SK-N-SH treated with all-trans-retinoic acid at 6 μM for 48 hours (cell line): Measurements from ENCODE around the gene ELOVL6.

Experiments
- ATAC-seq: fragments of 200-7000 bp; cut with Tn5 transposase; 3 replicates; pipeline ENCODE4 v1.9.1; 2020; ENCODE audit warnings: mild to moderate bottlenecking, moderate library complexity
- ARNTL ChIP-seq: fragments of 450-650 bp; formaldehyde crosslinking; IDR thresholded peaks from 2 replicates; pipeline ENCODE4 v1.5.0; 2020; ENCODE audit warnings: low read depth, mild to moderate bottlenecking, moderate library complexity, borderline replicate concordance
- BACH2 ChIP-seq: fragments of 250-450 bp; sonication (Bioruptor Pico); IDR thresholded peaks from 2 replicates; pipeline ENCODE4 v1.9.0; 2021; ENCODE audit warnings: mild to moderate bottlenecking, borderline replicate concordance
- CSDC2 ChIP-seq: fragments of 250-450 bp; sonication (Bioruptor Pico); IDR thresholded peaks from 2 replicates; pipeline ENCODE4 v1.5.0; 2020; ENCODE audit warnings: mild to moderate bottlenecking, moderate library complexity
- CSRNP3 ChIP-seq: fragments of 250-450 bp; sonication (Bioruptor Pico); IDR thresholded peaks from 2 replicates; pipeline ENCODE4 v1.5.1; 2021; ENCODE audit warnings: mild to moderate bottlenecking, moderate library complexity
- ESRRG ChIP-seq: fragments of 250-450 bp; sonication (Bioruptor Pico); IDR thresholded peaks from 2 replicates; pipeline ENCODE4 v1.6.1; 2021; ENCODE audit warnings: mild to moderate bottlenecking
- GLIS3 ChIP-seq: fragments of 250-450 bp; sonication (Bioruptor Pico); IDR thresholded peaks from 2 replicates; pipeline ENCODE4 v1.5.0; 2020; ENCODE audit warnings: mild to moderate bottlenecking, moderate library complexity
- ISL1 ChIP-seq: fragments of 250-450 bp; sonication (Bioruptor Pico); IDR thresholded peaks from 2 replicates; pipeline ENCODE4 v2.1.2; 2022; ENCODE audit warnings: mild to moderate bottlenecking, moderate library complexity
- OSR1 ChIP-seq: fragments of 250-450 bp; sonication (Bioruptor Pico); IDR thresholded peaks from 2 replicates; pipeline ENCODE4 v1.8.0; 2022; ENCODE audit warnings: moderate library complexity, mild to moderate bottlenecking, inconsistent platforms
- PATZ1 ChIP-seq: fragments of 250-450 bp; sonication (Bioruptor Pico); IDR thresholded peaks from 2 replicates; pipeline ENCODE4 v1.8.0; 2020; ENCODE audit warnings: mild to moderate bottlenecking, moderate library complexity, borderline replicate concordance
- POU6F1 ChIP-seq: fragments of 250-450 bp; sonication (Bioruptor Pico); IDR thresholded peaks from 2 replicates; pipeline ENCODE4 v1.8.0; 2021; ENCODE audit warnings: low read depth, mild to moderate bottlenecking, moderate library complexity, borderline replicate concordance
- PPARA ChIP-seq: fragments of 250-450 bp; sonication (Bioruptor Pico); IDR thresholded peaks from 2 replicates; pipeline ENCODE4 v1.5.0; 2020; ENCODE audit warnings: mild to moderate bottlenecking, borderline replicate concordance
- RARB ChIP-seq: fragments of 250-450 bp; sonication (Bioruptor Pico); IDR thresholded peaks from 2 replicates; pipeline ENCODE4 v1.8.0; 2021; ENCODE audit warnings: mild to moderate bottlenecking, moderate library complexity
- SNAI2 ChIP-seq: fragments of 250-450 bp; sonication (Bioruptor Pico); IDR thresholded peaks from 2 replicates; pipeline ENCODE4 v1.5.0; 2020; ENCODE audit warnings: mild to moderate bottlenecking, moderate library complexity
- TCF4 ChIP-seq: fragments of 250-450 bp; sonication (Bioruptor Pico); IDR thresholded peaks from 2 replicates; pipeline ENCODE4 v1.8.0; 2021; ENCODE audit warnings: mild to moderate bottlenecking, moderate library complexity, borderline replicate concordance
- TOX ChIP-seq: fragments of 250-450 bp; sonication (Bioruptor Pico); IDR thresholded peaks from 2 replicates; pipeline ENCODE4 v1.8.0; 2021; ENCODE audit warnings: mild to moderate bottlenecking, moderate library complexity, borderline replicate concordance
- TSHZ2 ChIP-seq: fragments of 250-450 bp; sonication (Bioruptor Pico); IDR thresholded peaks from 2 replicates; pipeline ENCODE4 v1.5.0; 2020; ENCODE audit warnings: mild to moderate bottlenecking, moderate library complexity
- ZC3H10 ChIP-seq: fragments of 250-450 bp; sonication (Bioruptor Pico); IDR thresholded peaks from 2 replicates; pipeline ENCODE4 v1.5.1; 2021; ENCODE audit warnings: mild to moderate bottlenecking, moderate library complexity
- ZFP3 ChIP-seq: fragments of 250-450 bp; sonication (Bioruptor Pico); IDR thresholded peaks from 2 replicates; pipeline ENCODE4 v1.5.0; 2020; ENCODE audit warnings: mild to moderate bottlenecking, moderate library complexity
- ZFP30 ChIP-seq: fragments of 450-650 bp; formaldehyde crosslinking; IDR thresholded peaks from 2 replicates; pipeline ENCODE4 v1.5.0; 2022; ENCODE audit warnings: mild to moderate bottlenecking, moderate library complexity
- ZNF565 ChIP-seq: fragments of 450-650 bp; formaldehyde crosslinking; conservative IDR thresholded peaks from 2 replicates; pipeline ENCODE4 v1.5.0; 2020; ENCODE audit warnings: low read depth, mild to moderate bottlenecking, moderate library complexity
- ZNF70 ChIP-seq: fragments of 450-650 bp; formaldehyde crosslinking; IDR thresholded peaks from 2 replicates; pipeline ENCODE4 v1.5.0; 2020; ENCODE audit warnings: mild to moderate bottlenecking, moderate library complexity
- ZNF8 ChIP-seq: fragments of 450-650 bp; formaldehyde crosslinking; IDR thresholded peaks from 2 replicates; pipeline ENCODE4 v1.5.0; 2020; ENCODE audit warnings: mild to moderate bottlenecking, moderate library complexity

ELOVL6 gene

GRCh38 chr4:110155654-110156053 lies 42.8 kb downstream of the ELOVL6 start (continued):
- TF ChIP-seq TSHZ2 (CRISPR knock-in tag) = no peak
- no peak for TF ChIP-seq ZFP30 (CRISPR knock-in tag)
- no peak for TF ChIP-seq CSDC2
- TF ChIP-seq TCF4 (CRISPR knock-in tag) = no peak
- no peak for TF ChIP-seq RARB (CRISPR knock-in tag)
- no peak for TF ChIP-seq BACH2
- no peak for TF ChIP-seq ZC3H10
- TF ChIP-seq ISL1 (CRISPR knock-in tag) = no peak
- TF ChIP-seq ESRRG (CRISPR knock-in tag) = no peak
- TF ChIP-seq ZNF8 (CRISPR knock-in tag) = no peak
- TF ChIP-seq CSRNP3 (CRISPR knock-in tag) = no peak
- no peak for TF ChIP-seq ZFP3 (CRISPR knock-in tag)
- TF ChIP-seq OSR1 (CRISPR knock-in tag) = no peak

GRCh38 chr4:110154582-110154981 lies 43.8 kb downstream of the ELOVL6 start:
- ATAC-seq = no peak
- TF ChIP-seq ZFP30 (CRISPR knock-in tag) (no peak), BACH2 (no peak), ARNTL (CRISPR knock-in tag) (no peak), ISL1 (CRISPR knock-in tag) (no peak), SNAI2 (CRISPR knock-in tag) (no peak)

DNA sequence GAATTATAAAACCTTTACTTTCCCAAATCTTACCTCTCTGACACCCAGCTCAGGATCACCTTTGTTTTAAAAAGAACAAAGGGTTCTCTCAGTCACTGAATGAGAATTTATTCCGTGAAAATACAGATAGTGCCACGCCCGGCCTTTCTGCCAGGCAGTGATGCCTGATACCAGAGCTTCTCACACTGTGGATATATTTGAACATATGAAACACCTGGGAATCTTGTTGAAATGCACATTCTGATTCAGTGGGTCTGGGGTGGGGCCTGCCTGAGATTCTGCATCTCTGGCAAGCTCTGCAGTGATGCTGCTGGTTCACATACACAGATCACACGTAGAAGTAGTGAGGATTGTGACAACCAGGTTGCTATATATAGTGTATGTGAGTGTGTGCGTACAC lies 46.0 kb downstream of the ELOVL6 start:
- no peak for TF ChIP-seq ZFP30 (CRISPR knock-in tag)
- TF ChIP-seq CSRNP3 (CRISPR knock-in tag) = no peak
- TF ChIP-seq ESRRG (CRISPR knock-in tag) = no peak
- TF ChIP-seq ISL1 (CRISPR knock-in tag) = no peak
- TF ChIP-seq ZNF565 = no peak
- TF ChIP-seq GLIS3 (CRISPR knock-in tag) = no peak
- TF ChIP-seq ZFP3 (CRISPR knock-in tag) = no peak
- no peak for TF ChIP-seq POU6F1 (CRISPR knock-in tag)
- no peak for TF ChIP-seq PPARA
- TF ChIP-seq ZNF70 (CRISPR knock-in tag) = no peak
- no peak for TF ChIP-seq RARB (CRISPR knock-in tag)
- no peak for TF ChIP-seq OSR1 (CRISPR knock-in tag)
- TF ChIP-seq TCF4 (CRISPR knock-in tag) = no peak
- no peak for TF ChIP-seq TOX (CRISPR knock-in tag)
- TF ChIP-seq ARNTL (CRISPR knock-in tag) = no peak
- no peak for TF ChIP-seq TSHZ2 (CRISPR knock-in tag)
- TF ChIP-seq SNAI2 (CRISPR knock-in tag) = no peak
- no peak for TF ChIP-seq CSDC2
- no peak for TF ChIP-seq PATZ1
- no peak for TF ChIP-seq ZC3H10
- ATAC-seq = no peak
